CD4-positive, alpha-beta memory T cell (primary cell): ENCODE measurements around the gene MT1F. TPM values are rescaled to one million over a fixed set of nuclear protein-coding genes. Genes with fewer than 3 reads are reported as not detected.

Experiments
- CTCF ChIA-PET: fragments of 350-600 bp; sonication (Branson Sonifier 250); formaldehyde crosslinking; loops from one replicate; lab custom pipeline; 2021; ENCODE audit warnings: inconsistent platforms; ENCODE audit not compliant: partially characterized antibody; lab: Charles Lee
- POLR2A ChIA-PET: fragments of 350-600 bp; sonication (Branson Sonifier 250); formaldehyde crosslinking; loops from one replicate; lab custom pipeline; 2021; ENCODE audit not compliant: partially characterized antibody; lab: Charles Lee
- DNase-seq, 5 donors: peaks; one replicate each; pipeline versions ENCODE4 v3.0.0 to v3.0.0-alpha.2; 2020 to 2022; ENCODE audit warnings: mixed read lengths in 1 of 5
- H3K27ac ChIP-seq: one replicate; pipeline ENCODE4 v1.7.0; 2013; ENCODE audit warnings: low read depth, low read length
- H3K27me3 ChIP-seq: 2 replicates; pipeline ENCODE4 v1.7.0; 2013; ENCODE audit warnings: mild to moderate bottlenecking, low read length, moderate library complexity; ENCODE audit not compliant: insufficient read depth
- H3K36me3 ChIP-seq: 2 replicates; pipeline ENCODE4 v1.7.0; 2013; ENCODE audit warnings: mild to moderate bottlenecking, low read length, moderate library complexity; ENCODE audit not compliant: insufficient read depth
- H3K4me1 ChIP-seq: 2 replicates; pipeline ENCODE4 v1.7.0; 2013; ENCODE audit warnings: mild to moderate bottlenecking, low read length, moderate library complexity; ENCODE audit not compliant: insufficient read depth
- H3K4me3 ChIP-seq, 2 donors: one replicate each; pipeline ENCODE4 v1.7.0; 2013; ENCODE audit warnings: low read length in 2 of 2, mild to moderate bottlenecking in 1 of 2
- H3K9me3 ChIP-seq, 2 donors: one replicate each; pipeline ENCODE4 v1.7.0; 2013; ENCODE audit warnings: low read length in 2 of 2, control low read depth in 1 of 2; ENCODE audit not compliant: control insufficient read depth in 1 of 2
- H3K27ac Mint-ChIP-seq, 7 donors: one replicate each; pipeline ENCODE4 v1.8.0; 2020 to 2021; ENCODE audit warnings: mixed read lengths in 7 of 7, mild to moderate bottlenecking in 6 of 7, inconsistent platforms in 3 of 7, moderate library complexity in 3 of 7
- H3K27me3 Mint-ChIP-seq, 2 donors: one replicate each; pipeline ENCODE4 v1.8.0; 2020 to 2021; ENCODE audit warnings: mixed read lengths in 2 of 2
- H3K36me3 Mint-ChIP-seq, 2 donors: one replicate each; pipeline ENCODE4 v1.8.0; 2020 to 2021; ENCODE audit warnings: mixed read lengths in 2 of 2, inconsistent platforms in 1 of 2, mild to moderate bottlenecking in 1 of 2
- H3K4me1 Mint-ChIP-seq, 4 donors: one replicate each; pipeline ENCODE4 v1.8.0; 2020 to 2021; ENCODE audit warnings: mixed read lengths in 4 of 4, mild to moderate bottlenecking in 1 of 4
- H3K4me3 Mint-ChIP-seq, 8 donors: one replicate each; pipeline ENCODE4 v1.8.0; 2020 to 2021; ENCODE audit warnings: mixed read lengths in 8 of 8, mild to moderate bottlenecking in 7 of 8, moderate library complexity in 6 of 8, inconsistent platforms in 3 of 8
- H3K9me3 Mint-ChIP-seq, 8 donors: one replicate each; pipeline ENCODE4 v1.8.0; 2020 to 2021; ENCODE audit warnings: mixed read lengths in 8 of 8, mild to moderate bottlenecking in 5 of 8, inconsistent platforms in 3 of 8, moderate library complexity in 1 of 8
- intact Hi-C: fragments of 100-400 bp; cut with micrococcal nuclease; formaldehyde crosslinking; loops from one replicate; pipeline ENCODE4 v1.15.1; 2023
- polyA plus RNA-seq, 2 donors: library from polyadenylated mRNA; unstranded; fragments of 300-500 nt; fragmentation: Illumina TruSeq; gene quantifications; one replicate each; pipeline ENCODE4 v1.2.3, GENCODE V29; 2021
- total RNA-seq, 2 experiments: library from RNA; stranded (reverse); gene quantifications; one replicate each; pipeline ENCODE4 v1.2.3, GENCODE V29; 2021

MT1F gene
- total and polyA plus RNA-seq, 4 experiments from 2014 or later, result 8.3 to 28.9 (median 12.5) TPM

GRCh38 chr16:56643080-56643778 lies 14.5 kb upstream of the MT1F start:
- H3K36me3 ChIP-seq, result no peaks in the 10 kb centered on the region
- H3K9me3 Mint-ChIP-seq, result no peaks in the 10 kb centered on the region
- no peak overlapping the region for H3K27ac ChIP-seq
- peak overlapping the region; percentile 75 to 84 (median 79) for H3K4me3 Mint-ChIP-seq
- H3K27ac Mint-ChIP-seq, result peak overlapping the region in 5 of 7 donors; percentile 63 to 77 (median 67)
- no peaks in the 10 kb centered on the region for H3K36me3 Mint-ChIP-seq
- POLR2A ChIA-PET, result interaction anchor here (0.6 to 3.5 kb wide), 13 partner anchors 14 to 58 kb away, joined by 3 to 21 read pairs (median 3); partner anchors contain the start of genes MT1E, MT1F, MT1X and MT2A
- CTCF ChIA-PET, result interaction anchor here (0.7 to 5.1 kb wide), 20 partner anchors 10 to 129 kb away, joined by 3 to 48 read pairs (median 4); partner anchors contain the start of genes MT1E, MT1X and MT2A
- DNase-seq, result peak; percentile 63 to 76 (median 71)
- peak overlapping the region in 1 of 2 donors; percentile 0 for H3K4me3 ChIP-seq
- intact Hi-C loops, result loop anchor here (1.0 to 2.0 kb wide), 5 partner anchors 14 to 66 kb away; partner anchors contain the start of genes MT1F, MT1X and MT2A
- H3K27me3 ChIP-seq, result peaks cover 14% of the 10 kb centered on the region
- H3K4me1 Mint-ChIP-seq, result peaks cover 18 to 22% (median 19%) of the 10 kb centered on the region in 4 donors
- H3K9me3 ChIP-seq, result no peaks in the 10 kb centered on the region
- peaks cover 12 to 23% of the 10 kb centered on the region in 2 donors for H3K27me3 Mint-ChIP-seq
- H3K4me1 ChIP-seq, result peaks cover 16% of the 10 kb centered on the region

GRCh38 chr16:56643833-56644232 lies 13.9 kb upstream of the MT1F start:
- ChIA-PET POLR2A (interaction anchor here (0.5 to 3.5 kb wide), 13 partner anchors 9 to 58 kb away, joined by 3 to 21 read pairs (median 3); partner anchors contain the start of genes MT1E, MT1F, MT1X and MT2A), CTCF (interaction anchor here (0.7 to 5.1 kb wide), 19 partner anchors 9 to 130 kb away, joined by 3 to 48 read pairs (median 5); partner anchors contain the start of genes MT1E, MT1X and MT2A)
- H3K27me3 Mint-ChIP-seq, result peaks cover 12 to 19% of the 10 kb centered on the region in 2 donors
- intact Hi-C loops, result loop anchor here (1.0 to 2.0 kb wide), 5 partner anchors 13 to 67 kb away; partner anchors contain the start of genes MT1F, MT1X and MT2A
- no peak for DNase-seq
- H3K4me3 Mint-ChIP-seq, result peak overlapping the region; percentile 75 to 84 (median 79)
- peak overlapping the region in 1 of 2 donors; percentile 0 for H3K4me3 ChIP-seq
- peaks cover 16% of the 10 kb centered on the region for H3K4me1 ChIP-seq
- peak overlapping the region in 5 of 7 donors; percentile 41 to 77 (median 63) for H3K27ac Mint-ChIP-seq
- no peak overlapping the region for H3K27ac ChIP-seq
- peaks cover 16 to 22% (median 18%) of the 10 kb centered on the region in 4 donors for H3K4me1 Mint-ChIP-seq
- no peaks in the 10 kb centered on the region for H3K9me3 Mint-ChIP-seq
- H3K36me3 Mint-ChIP-seq, result no peaks in the 10 kb centered on the region
- no peaks in the 10 kb centered on the region for H3K9me3 ChIP-seq
- H3K27me3 ChIP-seq, result peaks cover 8% of the 10 kb centered on the region
- no peaks in the 10 kb centered on the region for H3K36me3 ChIP-seq

- Histone ChIP-seq H3K27ac (no peak overlapping the region), H3K4me3 (no peak overlapping the region), H3K4me1 (peaks cover 16% of the 10 kb centered on the region), H3K9me3 (no peaks in the 10 kb centered on the region), H3K27me3 (no peaks in the 10 kb centered on the region), H3K36me3 (no peaks in the 10 kb centered on the region)
- Mint-ChIP-seq H3K36me3 (no peaks in the 10 kb centered on the region), H3K27me3 (peaks cover 5 to 12% of the 10 kb centered on the region in 2 donors), H3K9me3 (no peaks in the 10 kb centered on the region), H3K4me1 (peaks cover 16 to 22% (median 18%) of the 10 kb centered on the region in 4 donors), H3K27ac (no peak overlapping the region), H3K4me3 (no peak overlapping the region)
- ChIA-PET POLR2A (no interaction called here), CTCF (interaction anchor here (5.1 kb wide), 1 partner anchor 57 kb away, joined by 48 read pairs; no protein-coding TSS in a partner anchor)
- intact Hi-C loops, result no loop called here
- DNase-seq, result no peak
These were observed 12.4 kb upstream of the MT1F start for GRCh38 chr16:56645311-56645710.

GRCh38 chr16:56645838-56646237 lies 11.9 kb upstream of the MT1F start:
- Mint-ChIP-seq H3K27me3 (peaks cover 5 to 8% of the 10 kb centered on the region in 2 donors), H3K27ac (peak overlapping the region in 1 of 7 donors; percentile 16), H3K4me3 (no peak overlapping the region), H3K4me1 (peaks cover 16 to 22% (median 18%) of the 10 kb centered on the region in 4 donors), H3K36me3 (no peaks in the 10 kb centered on the region), H3K9me3 (no peaks in the 10 kb centered on the region)
- no peaks in the 10 kb centered on the region for H3K27me3 ChIP-seq
- no peaks in the 10 kb centered on the region for H3K36me3 ChIP-seq
- H3K9me3 ChIP-seq, result no peaks in the 10 kb centered on the region
- H3K4me3 ChIP-seq, result no peak overlapping the region
- CTCF ChIA-PET, result no interaction called here
- POLR2A ChIA-PET, result no interaction called here
- intact Hi-C loops, result no loop called here
- peaks cover 16% of the 10 kb centered on the region for H3K4me1 ChIP-seq
- no peak overlapping the region for H3K27ac ChIP-seq
- no peak for DNase-seq

GRCh38 chr16:56647641-56648431 lies 9.9 kb upstream of the MT1F start:
- no peaks in the 10 kb centered on the region for H3K9me3 Mint-ChIP-seq
- Histone ChIP-seq H3K4me1 (peaks cover 14% of the 10 kb centered on the region), H3K9me3 (no peaks in the 10 kb centered on the region), H3K27ac (no peak overlapping the region), H3K4me3 (no peak overlapping the region), H3K36me3 (no peaks in the 10 kb centered on the region), H3K27me3 (no peaks in the 10 kb centered on the region)
- no peaks in the 10 kb centered on the region for H3K36me3 Mint-ChIP-seq
- H3K27ac Mint-ChIP-seq, result no peak overlapping the region
- H3K27me3 Mint-ChIP-seq, result peaks cover 8 to 11% of the 10 kb centered on the region in 2 donors
- H3K4me1 Mint-ChIP-seq, result peaks cover 12 to 16% (median 13%) of the 10 kb centered on the region in 4 donors
- ChIA-PET CTCF (no interaction called here), POLR2A (no interaction called here)
- DNase-seq, result no peak
- H3K4me3 Mint-ChIP-seq, result no peak overlapping the region
- intact Hi-C loops, result no loop called here

DNA sequence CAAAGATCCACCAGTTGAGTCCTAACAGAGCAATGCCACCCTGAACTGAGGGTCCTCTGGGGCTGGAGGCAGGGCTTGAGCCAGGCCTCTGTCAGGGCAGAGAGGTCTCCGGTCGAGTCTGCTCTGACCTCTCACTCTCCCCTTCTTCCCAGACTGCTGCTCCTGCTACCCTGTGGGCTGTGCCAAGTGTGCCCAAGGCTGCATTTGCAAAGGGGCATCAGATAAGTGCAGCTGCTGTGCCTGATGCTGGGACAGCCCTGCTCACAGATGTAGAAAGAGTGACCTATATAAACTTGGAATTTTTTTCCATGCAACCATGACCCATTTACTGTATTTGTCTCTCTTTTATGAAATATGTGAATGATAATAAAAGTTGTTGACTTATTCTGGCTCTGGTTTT lies 8.5 kb upstream of the MT1F start:
- peaks cover under 1 to 1% (median 1%) of the 10 kb centered on the region in 4 donors for H3K4me1 Mint-ChIP-seq
- H3K4me1 ChIP-seq, result peaks cover 1% of the 10 kb centered on the region
- H3K36me3 Mint-ChIP-seq, result no peaks in the 10 kb centered on the region
- no peaks in the 10 kb centered on the region for H3K9me3 ChIP-seq
- H3K9me3 Mint-ChIP-seq, result no peaks in the 10 kb centered on the region
- H3K27me3 Mint-ChIP-seq, result peaks cover 9 to 15% of the 10 kb centered on the region in 2 donors
- H3K27ac ChIP-seq, result no peak overlapping the region
- H3K4me3 ChIP-seq, result no peak overlapping the region
- no peaks in the 10 kb centered on the region for H3K36me3 ChIP-seq
- ChIA-PET CTCF (interaction anchor here (1.3 kb wide), 1 partner anchor 73 kb away, joined by 5 read pairs; no protein-coding TSS in a partner anchor), POLR2A (no interaction called here)
- H3K4me3 Mint-ChIP-seq, result no peak overlapping the region
- H3K27ac Mint-ChIP-seq, result no peak overlapping the region
- intact Hi-C loops, result no loop called here
- no peak for DNase-seq
- H3K27me3 ChIP-seq, result no peaks in the 10 kb centered on the region
